HL-60 (cell line): Measurements from ENCODE around the gene ZGPAT.

Experiments used
- DNase-seq, 2 experiments: peaks; one replicate each; pipeline ENCODE4 v3.0.0-alpha.2; 2010 to 2020; ENCODE audit warnings: low read depth in 1 of 2, low spot score in 1 of 2
- H3K27ac ChIP-seq: fragments of 250-450 bp; sonication (Bioruptor Pico); replicated peaks from 2 replicates; pipeline ENCODE4 v1.5.1; 2020; ENCODE audit warnings: mild to moderate bottlenecking, moderate library complexity
- H3K27me3 ChIP-seq: fragments of 250-450 bp; sonication (Bioruptor Pico); 2 replicates; pipeline ENCODE4 v1.5.1; 2021; ENCODE audit warnings: mild to moderate bottlenecking, moderate library complexity; ENCODE audit not compliant: insufficient read depth, poor library complexity, severe bottlenecking
- H3K4me3 ChIP-seq: replicated peaks from 2 replicates; pipeline ENCODE4 v1.5.1; 2011; ENCODE audit warnings: mild to moderate bottlenecking, control low read depth, low read length; ENCODE audit not compliant: insufficient read depth
- GABPA ChIP-seq: IDR thresholded peaks from 2 replicates; pipeline ENCODE4 v1.6.1; 2012; ENCODE audit warnings: low read depth
- POLR2AphosphoS5 ChIP-seq: IDR thresholded peaks from 2 replicates; pipeline ENCODE4 v1.6.1; 2012; ENCODE audit warnings: low read depth
- SPI1 ChIP-seq: IDR thresholded peaks from 2 replicates; pipeline ENCODE4 v1.6.1; 2012; ENCODE audit warnings: low read depth, mild to moderate bottlenecking, borderline replicate concordance
- TF ChIP-seq, protein P1 (sequence below): IDR thresholded peaks from one replicate; pipeline ENCODE4 v1.5.1; 2011; ENCODE audit warnings: low read length, control low read depth, inconsistent platforms; ENCODE audit not compliant: insufficient read depth
- TF ChIP-seq, protein P2 (sequence below): IDR thresholded peaks from 2 replicates; pipeline ENCODE4 v1.6.1; 2012; ENCODE audit warnings: low read depth; ENCODE audit not compliant: insufficient replicate concordance

The ZGPAT gene

GRCh38 chr20:63748934-63749270, 41.1 kb downstream of the ZGPAT start:
- no peak for TF ChIP-seq POLR2AphosphoS5
- no peak for TF ChIP-seq GABPA
- TF ChIP-seq, protein P1, sequence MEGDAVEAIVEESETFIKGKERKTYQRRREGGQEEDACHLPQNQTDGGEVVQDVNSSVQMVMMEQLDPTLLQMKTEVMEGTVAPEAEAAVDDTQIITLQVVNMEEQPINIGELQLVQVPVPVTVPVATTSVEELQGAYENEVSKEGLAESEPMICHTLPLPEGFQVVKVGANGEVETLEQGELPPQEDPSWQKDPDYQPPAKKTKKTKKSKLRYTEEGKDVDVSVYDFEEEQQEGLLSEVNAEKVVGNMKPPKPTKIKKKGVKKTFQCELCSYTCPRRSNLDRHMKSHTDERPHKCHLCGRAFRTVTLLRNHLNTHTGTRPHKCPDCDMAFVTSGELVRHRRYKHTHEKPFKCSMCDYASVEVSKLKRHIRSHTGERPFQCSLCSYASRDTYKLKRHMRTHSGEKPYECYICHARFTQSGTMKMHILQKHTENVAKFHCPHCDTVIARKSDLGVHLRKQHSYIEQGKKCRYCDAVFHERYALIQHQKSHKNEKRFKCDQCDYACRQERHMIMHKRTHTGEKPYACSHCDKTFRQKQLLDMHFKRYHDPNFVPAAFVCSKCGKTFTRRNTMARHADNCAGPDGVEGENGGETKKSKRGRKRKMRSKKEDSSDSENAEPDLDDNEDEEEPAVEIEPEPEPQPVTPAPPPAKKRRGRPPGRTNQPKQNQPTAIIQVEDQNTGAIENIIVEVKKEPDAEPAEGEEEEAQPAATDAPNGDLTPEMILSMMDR: no peak
- TF ChIP-seq SPI1: no peak
- TF ChIP-seq, protein P2, sequence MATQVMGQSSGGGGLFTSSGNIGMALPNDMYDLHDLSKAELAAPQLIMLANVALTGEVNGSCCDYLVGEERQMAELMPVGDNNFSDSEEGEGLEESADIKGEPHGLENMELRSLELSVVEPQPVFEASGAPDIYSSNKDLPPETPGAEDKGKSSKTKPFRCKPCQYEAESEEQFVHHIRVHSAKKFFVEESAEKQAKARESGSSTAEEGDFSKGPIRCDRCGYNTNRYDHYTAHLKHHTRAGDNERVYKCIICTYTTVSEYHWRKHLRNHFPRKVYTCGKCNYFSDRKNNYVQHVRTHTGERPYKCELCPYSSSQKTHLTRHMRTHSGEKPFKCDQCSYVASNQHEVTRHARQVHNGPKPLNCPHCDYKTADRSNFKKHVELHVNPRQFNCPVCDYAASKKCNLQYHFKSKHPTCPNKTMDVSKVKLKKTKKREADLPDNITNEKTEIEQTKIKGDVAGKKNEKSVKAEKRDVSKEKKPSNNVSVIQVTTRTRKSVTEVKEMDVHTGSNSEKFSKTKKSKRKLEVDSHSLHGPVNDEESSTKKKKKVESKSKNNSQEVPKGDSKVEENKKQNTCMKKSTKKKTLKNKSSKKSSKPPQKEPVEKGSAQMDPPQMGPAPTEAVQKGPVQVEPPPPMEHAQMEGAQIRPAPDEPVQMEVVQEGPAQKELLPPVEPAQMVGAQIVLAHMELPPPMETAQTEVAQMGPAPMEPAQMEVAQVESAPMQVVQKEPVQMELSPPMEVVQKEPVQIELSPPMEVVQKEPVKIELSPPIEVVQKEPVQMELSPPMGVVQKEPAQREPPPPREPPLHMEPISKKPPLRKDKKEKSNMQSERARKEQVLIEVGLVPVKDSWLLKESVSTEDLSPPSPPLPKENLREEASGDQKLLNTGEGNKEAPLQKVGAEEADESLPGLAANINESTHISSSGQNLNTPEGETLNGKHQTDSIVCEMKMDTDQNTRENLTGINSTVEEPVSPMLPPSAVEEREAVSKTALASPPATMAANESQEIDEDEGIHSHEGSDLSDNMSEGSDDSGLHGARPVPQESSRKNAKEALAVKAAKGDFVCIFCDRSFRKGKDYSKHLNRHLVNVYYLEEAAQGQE: no peak
- no peak overlapping the region for H3K4me3 ChIP-seq
- H3K27ac ChIP-seq: no peak overlapping the region
- DNase-seq: no peak
- peaks cover 2% of the 10 kb centered on the region for H3K27me3 ChIP-seq

DNA sequence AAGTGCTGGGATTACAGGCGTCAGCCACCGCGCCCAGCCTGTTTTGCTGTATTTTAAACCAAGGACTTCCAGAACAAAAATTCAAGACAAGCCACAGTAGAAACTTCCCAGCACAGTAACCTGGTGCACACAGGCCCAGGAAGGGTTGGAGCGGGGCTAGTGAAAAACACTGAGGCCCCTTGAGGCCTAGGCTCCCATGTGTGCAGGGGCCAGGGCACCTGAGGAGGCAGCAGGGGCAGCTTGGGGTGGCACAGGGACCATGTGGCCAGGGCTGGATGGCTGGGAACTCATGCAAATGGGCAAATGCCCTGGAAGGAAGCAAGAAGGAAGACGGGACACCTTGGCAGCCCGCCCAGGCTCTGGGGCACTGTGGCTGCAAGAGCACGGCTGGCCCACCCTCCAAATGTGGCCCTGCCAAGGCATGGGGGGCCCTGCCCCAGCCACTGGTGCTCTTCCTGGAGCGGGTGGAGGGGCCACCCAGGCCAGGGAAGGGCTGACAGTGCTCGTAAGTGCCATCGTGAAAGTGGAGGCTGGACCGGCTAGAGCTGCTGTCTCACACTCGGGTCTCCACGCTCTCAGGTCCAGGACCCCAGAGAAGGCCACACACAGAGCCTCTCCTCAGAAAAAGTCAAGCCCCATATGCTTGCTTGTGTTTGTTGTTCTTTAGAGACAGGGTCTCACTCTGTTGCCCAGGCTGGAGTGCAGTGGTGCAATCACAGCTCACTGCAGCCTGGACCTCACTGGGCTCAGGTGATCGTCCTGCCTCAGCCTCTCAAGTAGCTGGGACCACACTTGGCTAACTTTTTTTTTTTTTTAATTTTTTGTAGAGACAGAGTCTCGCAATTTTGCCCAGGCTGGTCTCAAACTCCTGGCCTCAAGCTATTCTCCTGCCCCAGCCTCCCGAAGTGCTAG, 42.0 kb downstream of the ZGPAT start:
- TF ChIP-seq, protein P1: no peak
- TF ChIP-seq GABPA (no peak), POLR2AphosphoS5 (no peak), SPI1 (no peak)
- TF ChIP-seq, protein P2: no peak
- no peak overlapping the region for H3K4me3 ChIP-seq
- H3K27me3 ChIP-seq: peaks cover 2% of the 10 kb centered on the region
- H3K27ac ChIP-seq: no peak overlapping the region
- no peak for DNase-seq

- no peak overlapping the region for H3K27ac ChIP-seq
- peaks cover 2% of the 10 kb centered on the region for H3K27me3 ChIP-seq
- TF ChIP-seq GABPA (no peak), POLR2AphosphoS5 (no peak), SPI1 (no peak)
- TF ChIP-seq, protein P1: no peak
- TF ChIP-seq, protein P2: no peak
- DNase-seq: no peak
- no peak overlapping the region for H3K4me3 ChIP-seq
Measured at GRCh38 chr20:63750807-63751470, 43.1 kb downstream of the ZGPAT start.
